H9 (cell line): Measurements from ENCODE around the gene SNRNP35. TPM values are rescaled to one million over a fixed set of nuclear protein-coding genes. Genes with fewer than 3 reads are reported as not detected.

ENCODE experiments used
- DNase-seq: peaks from one replicate; pipeline ENCODE4 v3.0.0-alpha.2; 2017
- H2AFZ ChIP-seq: one replicate; pipeline ENCODE4 v1.6.1; 2013; ENCODE audit warnings: mild to moderate bottlenecking, low read length, control low read depth, moderate library complexity
- H2AK5ac ChIP-seq: 2 replicates; pipeline ENCODE4 v1.6.1; 2013; ENCODE audit warnings: low read length, control low read depth, mixed read lengths; ENCODE audit not compliant: insufficient read length
- H2BK120ac ChIP-seq: one replicate; pipeline ENCODE4 v1.6.1; 2013; ENCODE audit warnings: low read depth, mild to moderate bottlenecking, low read length, control low read depth, inconsistent platforms; ENCODE audit not compliant: poor library complexity, severe bottlenecking
- H2BK12ac ChIP-seq: 2 replicates; pipeline ENCODE4 v1.6.1; 2013; ENCODE audit warnings: low read length, control low read depth, mixed read lengths, low read depth; ENCODE audit not compliant: insufficient read length
- H2BK15ac ChIP-seq: 2 replicates; pipeline ENCODE4 v1.6.1; 2013; ENCODE audit warnings: low read depth, low read length, control low read depth
- H2BK20ac ChIP-seq: one replicate; pipeline ENCODE4 v1.6.1; 2013; ENCODE audit warnings: low read depth, mild to moderate bottlenecking, low read length, control low read depth, inconsistent platforms; ENCODE audit not compliant: poor library complexity, severe bottlenecking
- H2BK5ac ChIP-seq: 2 replicates; pipeline ENCODE4 v1.6.1; 2013; ENCODE audit warnings: low read length, control low read depth, mixed read lengths; ENCODE audit not compliant: insufficient read length
- H3K14ac ChIP-seq: 2 replicates; pipeline ENCODE4 v1.6.1; 2013; ENCODE audit warnings: low read length, control low read depth; ENCODE audit not compliant: insufficient read depth
- H3K18ac ChIP-seq: 2 replicates; pipeline ENCODE4 v1.6.1; 2013; ENCODE audit warnings: low read depth, mild to moderate bottlenecking, mixed read lengths, low read length, control low read depth; ENCODE audit not compliant: insufficient read length
- H3K23ac ChIP-seq: 2 replicates; pipeline ENCODE4 v1.6.1; 2013; ENCODE audit warnings: low read length, control low read depth, mixed read lengths, low read depth; ENCODE audit not compliant: insufficient read length
- H3K23me2 ChIP-seq: 2 replicates; pipeline ENCODE4 v1.6.1; 2013; ENCODE audit warnings: low read depth, mild to moderate bottlenecking, mixed read lengths, low read length, control low read depth; ENCODE audit not compliant: insufficient read length, poor library complexity, severe bottlenecking
- H3K27ac ChIP-seq: 2 replicates; pipeline ENCODE4 v1.5.1; 2013; ENCODE audit warnings: low read length, control low read depth, mixed read lengths, low read depth; ENCODE audit not compliant: insufficient read length
- H3K27me3 ChIP-seq: 2 replicates; pipeline ENCODE4 v1.6.1; 2013; ENCODE audit warnings: low read length, control low read depth, inconsistent platforms; ENCODE audit not compliant: insufficient read depth
- H3K4ac ChIP-seq: 2 replicates; pipeline ENCODE4 v1.6.1; 2013; ENCODE audit warnings: low read depth, mild to moderate bottlenecking, control low read depth, inconsistent platforms, low read length, moderate library complexity
- H3K4me1 ChIP-seq: 2 replicates; pipeline ENCODE4 v1.6.1; 2013; ENCODE audit warnings: low read length, control low read depth, inconsistent platforms; ENCODE audit not compliant: insufficient read depth
- H3K4me2 ChIP-seq: 2 replicates; pipeline ENCODE4 v1.6.1; 2013; ENCODE audit warnings: low read length, control low read depth, mixed read lengths; ENCODE audit not compliant: insufficient read length, insufficient read depth
- H3K56ac ChIP-seq: 2 replicates; pipeline ENCODE4 v1.6.1; 2013; ENCODE audit warnings: low read depth, mild to moderate bottlenecking, mixed read lengths, low read length, control low read depth; ENCODE audit not compliant: insufficient read length
- H3K79me1 ChIP-seq: 2 replicates; pipeline ENCODE4 v1.6.1; 2013; ENCODE audit warnings: low read depth, mild to moderate bottlenecking, moderate library complexity, low read length, control low read depth, inconsistent platforms; ENCODE audit not compliant: insufficient read depth, poor library complexity, severe bottlenecking
- H3K79me2 ChIP-seq: 2 replicates; pipeline ENCODE4 v1.6.1; 2013; ENCODE audit warnings: low read length, control low read depth, inconsistent platforms; ENCODE audit not compliant: insufficient read depth
- H3K9ac ChIP-seq: 2 replicates; pipeline ENCODE4 v1.6.1; 2013; ENCODE audit warnings: low read length, control low read depth, mixed read lengths; ENCODE audit not compliant: insufficient read length; ENCODE audit errors: extremely low read depth
- H3K9me3 ChIP-seq: one replicate; pipeline ENCODE4 v1.6.1; 2013; ENCODE audit warnings: low read depth, low read length, inconsistent platforms; ENCODE audit not compliant: control insufficient read depth
- H3T11ph ChIP-seq: one replicate; pipeline ENCODE4 v1.6.1; 2013; ENCODE audit warnings: mild to moderate bottlenecking, low read length, control low read depth, inconsistent platforms
- H4K20me1 ChIP-seq: one replicate; pipeline ENCODE4 v1.6.1; 2013; ENCODE audit not compliant: control insufficient read depth, insufficient read length, insufficient read depth
- H4K5ac ChIP-seq: 2 replicates; pipeline ENCODE4 v1.6.1; 2013; ENCODE audit warnings: low read depth, mild to moderate bottlenecking, mixed read lengths, low read length, control low read depth; ENCODE audit not compliant: insufficient read length
- H4K8ac ChIP-seq: replicated peaks from 2 replicates; pipeline ENCODE4 v1.6.1; 2013; ENCODE audit warnings: low read length, control low read depth, mixed read lengths, low read depth; ENCODE audit not compliant: insufficient read length
- H4K91ac ChIP-seq: 2 replicates; pipeline ENCODE4 v1.6.1; 2013; ENCODE audit warnings: low read depth, mild to moderate bottlenecking, moderate library complexity, mixed read lengths, low read length, control low read depth; ENCODE audit not compliant: insufficient read length
- H3K27ac Mint-ChIP-seq, 3 experiments: 2 replicates in 2 of 3; 3 replicates in 1 of 3; pipeline ENCODE4 v1.8.0; 2020 to 2021; ENCODE audit warnings: mixed read lengths in 3 of 3, mild to moderate bottlenecking in 1 of 3, moderate library complexity in 1 of 3
- H3K27me3 Mint-ChIP-seq: 2 replicates; pipeline ENCODE4 v1.8.0; 2021; ENCODE audit warnings: low read depth, mild to moderate bottlenecking, moderate library complexity, mixed read lengths
- H3K36me3 Mint-ChIP-seq, 3 experiments: 2 replicates in 2 of 3; 3 replicates in 1 of 3; pipeline ENCODE4 v1.8.0; 2020 to 2021; ENCODE audit warnings: low read depth in 3 of 3, mixed read lengths in 3 of 3; ENCODE audit not compliant: insufficient read depth in 1 of 3
- H3K4me1 Mint-ChIP-seq, 2 experiments: 2 replicates each; pipeline ENCODE4 v1.8.0; 2020; ENCODE audit warnings: mixed read lengths in 2 of 2
- H3K4me3 Mint-ChIP-seq, 2 experiments: 2 replicates in 1 of 2; 3 replicates in 1 of 2; pipeline ENCODE4 v1.8.0; 2020 to 2021; ENCODE audit warnings: mild to moderate bottlenecking in 2 of 2, mixed read lengths in 2 of 2, moderate library complexity in 1 of 2
- H3K9me3 Mint-ChIP-seq, 2 experiments: 2 replicates in 1 of 2; 3 replicates in 1 of 2; pipeline ENCODE4 v1.8.0; 2020; ENCODE audit warnings: mild to moderate bottlenecking in 2 of 2, mixed read lengths in 2 of 2, moderate library complexity in 1 of 2
- WGBS: extraction: QIAGEN DNeasy Blood & Tissue Kit; methylation state at CpG from one replicate; pipeline ENCODE4 v1.1.7; 2013; ENCODE audit warnings: missing lambda C conversion rate, low lambda C conversion rate, mixed read lengths; ENCODE audit not compliant: insufficient read length; ENCODE audit errors: extremely low coverage; 5-methylcytosine and 5-hydroxymethylcytosine counted together
- total RNA-seq: library from RNA; stranded (reverse); gene quantifications from 2 replicates; pipeline ENCODE4 v1.2.1, GENCODE V29; 2021
- TF ChIP-seq, protein P1 (sequence below): fragments of 200-600 bp; sonication (generic); conservative IDR thresholded peaks from 3 replicates; pipeline ENCODE4 v1.8.0; 2021; ENCODE audit warnings: antibody characterized with exemption, mild to moderate bottlenecking

SNRNP35 gene
- total RNA-seq, 1 experiment from 2014 or later = 16.3 TPM

DNA sequence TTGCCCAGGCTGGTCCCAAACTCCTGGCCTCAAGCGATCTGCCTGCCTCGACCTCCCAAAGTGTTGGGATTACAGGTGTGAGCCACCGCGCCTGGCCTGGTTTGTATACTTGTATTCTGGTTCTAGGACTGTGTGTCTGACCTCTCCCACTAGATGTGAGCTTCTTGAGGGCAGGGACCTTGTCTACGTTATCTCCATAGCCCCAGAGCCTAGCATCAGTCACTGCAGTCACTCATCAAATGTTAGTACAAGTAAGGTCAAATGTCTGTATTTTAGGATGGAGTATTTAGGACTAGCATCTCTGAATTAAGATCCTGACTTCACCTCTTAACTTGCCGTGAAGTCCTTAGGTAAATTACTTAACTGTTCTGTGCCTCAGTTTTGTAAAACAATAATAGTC lies 24.3 kb upstream of the SNRNP35 start:
- Histone ChIP-seq H4K91ac (no peak overlapping the region), H3K9ac (peak overlapping the region; percentile 31), H3K23ac (no peak overlapping the region), H2BK15ac (no peak overlapping the region), H3K14ac (no peak overlapping the region), H2AFZ (no peak overlapping the region), H3K4me2 (no peak overlapping the region), H4K8ac (no peak overlapping the region), H3K18ac (no peak overlapping the region), H2BK12ac (no peak overlapping the region), H3K9me3 (no peaks in the 10 kb centered on the region), H2BK5ac (no peak overlapping the region), H3K23me2 (peaks cover 11% of the 10 kb centered on the region), H3K79me2 (no peaks in the 10 kb centered on the region), H2BK20ac (no peak overlapping the region), H3K27me3 (peaks cover 2% of the 10 kb centered on the region), H2BK120ac (no peak overlapping the region), H3K79me1 (no peaks in the 10 kb centered on the region), H2AK5ac (no peak overlapping the region), H3K27ac (no peak overlapping the region), H3K4ac (no peak overlapping the region), H3T11ph (no peak overlapping the region), H4K5ac (no peak overlapping the region), H4K20me1 (no peaks in the 10 kb centered on the region), H3K4me1 (no peaks in the 10 kb centered on the region), H3K56ac (no peak overlapping the region)
- no peaks in the 10 kb centered on the region; a peak in 1 of 4 replicates for H3K4me1 Mint-ChIP-seq
- WGBS = no CpG with 5 or more reads among the region's 6 CpGs
- no peak overlapping the region for H3K4me3 Mint-ChIP-seq
- TF ChIP-seq, protein P1, sequence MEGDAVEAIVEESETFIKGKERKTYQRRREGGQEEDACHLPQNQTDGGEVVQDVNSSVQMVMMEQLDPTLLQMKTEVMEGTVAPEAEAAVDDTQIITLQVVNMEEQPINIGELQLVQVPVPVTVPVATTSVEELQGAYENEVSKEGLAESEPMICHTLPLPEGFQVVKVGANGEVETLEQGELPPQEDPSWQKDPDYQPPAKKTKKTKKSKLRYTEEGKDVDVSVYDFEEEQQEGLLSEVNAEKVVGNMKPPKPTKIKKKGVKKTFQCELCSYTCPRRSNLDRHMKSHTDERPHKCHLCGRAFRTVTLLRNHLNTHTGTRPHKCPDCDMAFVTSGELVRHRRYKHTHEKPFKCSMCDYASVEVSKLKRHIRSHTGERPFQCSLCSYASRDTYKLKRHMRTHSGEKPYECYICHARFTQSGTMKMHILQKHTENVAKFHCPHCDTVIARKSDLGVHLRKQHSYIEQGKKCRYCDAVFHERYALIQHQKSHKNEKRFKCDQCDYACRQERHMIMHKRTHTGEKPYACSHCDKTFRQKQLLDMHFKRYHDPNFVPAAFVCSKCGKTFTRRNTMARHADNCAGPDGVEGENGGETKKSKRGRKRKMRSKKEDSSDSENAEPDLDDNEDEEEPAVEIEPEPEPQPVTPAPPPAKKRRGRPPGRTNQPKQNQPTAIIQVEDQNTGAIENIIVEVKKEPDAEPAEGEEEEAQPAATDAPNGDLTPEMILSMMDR = no peak
- H3K9me3 Mint-ChIP-seq = no peaks in the 10 kb centered on the region
- no peaks in the 10 kb centered on the region for H3K36me3 Mint-ChIP-seq
- H3K27ac Mint-ChIP-seq = peak overlapping the region in 1 of 3 experiments; percentile 70; a peak in 1 of 7 replicates
- DNase-seq = no peak
- H3K27me3 Mint-ChIP-seq = peaks cover 36% of the 10 kb centered on the region
